Esophagus squamous epithelium (tissue), 4 donors: ENCODE data around the gene SLC26A4.

Experiments
- CTCF ChIP-seq, 6 experiments: fragments of 450-650 bp in 4 of 6; fragments of 200-600 bp in 2 of 6; sonication (generic) in 2 of 6; IDR thresholded peaks; one replicate each; pipeline ENCODE4 v1.5.1; 2016 to 2019; ENCODE audit warnings: antibody characterized with exemption in 6 of 6, mild to moderate bottlenecking in 4 of 6, moderate library complexity in 4 of 6
- POLR2A ChIP-seq, 4 donors: fragments of 450-650 bp; IDR thresholded peaks; one replicate each; pipeline ENCODE4 v1.6.1; 2017; ENCODE audit warnings: antibody characterized with exemption in 4 of 4, mild to moderate bottlenecking in 4 of 4, moderate library complexity in 3 of 4

GRCh38 chr7:107682886-107683285 lies 22.3 kb downstream of the SLC26A4 start:
- no peak for TF ChIP-seq CTCF (IDR thresholded peaks at IDR 0.05)
- no peak for TF ChIP-seq POLR2A (IDR thresholded peaks at IDR 0.05)
